ENCODE measurements around the gene THRA.

THRA gene

GRCh38 chr17:40084477-40084876, 21.7 kb downstream of the THRA start:
- DNase-seq (ENCODE audit: low read depth in 2 of 2): no peak

DNA sequence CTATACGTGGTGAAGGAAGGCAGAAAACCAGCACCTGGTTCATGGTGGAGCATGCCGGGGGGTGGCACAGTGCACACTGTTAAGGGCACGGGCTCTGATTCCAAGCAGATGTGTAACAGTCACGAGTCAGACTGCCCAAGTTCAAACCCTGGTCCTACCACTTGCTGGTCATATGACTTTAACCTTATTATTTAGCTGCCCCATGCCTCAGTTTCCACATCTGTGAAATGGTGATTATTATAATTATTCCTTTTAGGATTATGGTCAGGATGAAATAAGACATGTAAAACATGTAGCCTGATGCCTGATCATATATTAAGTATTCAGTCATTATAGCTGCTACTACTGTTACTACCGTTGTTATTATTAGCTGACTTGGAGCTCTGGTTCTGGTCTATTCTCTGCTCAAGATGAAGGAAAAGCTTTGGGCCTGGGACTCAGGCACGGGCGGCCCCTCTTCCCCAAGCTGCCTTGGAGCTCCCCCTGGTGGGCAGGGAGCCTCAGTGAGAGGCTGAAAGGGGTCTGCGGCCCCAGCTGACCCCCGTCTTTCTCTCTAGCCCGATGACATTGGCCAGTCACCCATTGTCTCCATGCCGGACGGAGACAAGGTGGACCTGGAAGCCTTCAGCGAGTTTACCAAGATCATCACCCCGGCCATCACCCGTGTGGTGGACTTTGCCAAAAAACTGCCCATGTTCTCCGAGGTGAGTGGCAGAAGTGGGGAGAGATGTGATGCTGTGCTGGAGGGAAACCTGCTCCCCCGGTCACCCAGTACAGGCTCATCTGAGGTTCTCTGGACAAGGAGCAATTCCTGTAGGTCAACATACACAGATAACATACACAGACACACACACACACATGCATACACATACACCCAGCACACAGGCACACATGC, 23.6 kb downstream of the THRA start:
- DNase-seq (ENCODE audit: low read depth in 2 of 2): no peak

DNA sequence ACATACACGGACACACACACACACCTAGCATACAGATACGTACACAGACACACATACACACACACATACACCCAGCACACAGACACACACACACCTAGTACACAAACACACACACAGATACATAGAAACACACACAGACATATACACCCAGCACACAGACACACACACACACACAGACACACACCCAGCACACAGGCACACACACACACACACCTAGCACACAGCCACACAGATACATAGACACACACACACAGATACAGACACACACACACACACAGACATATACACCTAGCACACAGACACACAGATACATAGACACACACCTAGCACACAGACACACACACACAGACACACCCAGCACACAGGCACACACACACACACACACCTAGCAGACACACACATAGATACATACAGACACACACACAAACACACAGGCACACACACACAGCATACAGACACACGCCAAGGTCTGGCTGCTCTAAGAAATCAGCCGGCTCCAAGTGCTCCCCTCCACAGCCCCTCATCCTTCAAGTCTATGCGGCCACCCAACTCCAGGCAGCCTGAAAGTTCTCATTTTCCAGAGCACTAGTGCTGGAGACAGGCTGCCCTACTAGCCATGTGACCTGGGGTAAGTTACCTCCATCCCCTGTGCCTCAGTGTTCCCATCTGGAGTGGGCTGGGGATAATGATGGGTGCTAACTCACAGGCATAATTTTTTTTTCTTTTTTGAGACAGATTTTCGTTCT, 24.5 kb downstream of the THRA start:
- no peak for DNase-seq (ENCODE audit: low read depth in 2 of 2)

DNA sequence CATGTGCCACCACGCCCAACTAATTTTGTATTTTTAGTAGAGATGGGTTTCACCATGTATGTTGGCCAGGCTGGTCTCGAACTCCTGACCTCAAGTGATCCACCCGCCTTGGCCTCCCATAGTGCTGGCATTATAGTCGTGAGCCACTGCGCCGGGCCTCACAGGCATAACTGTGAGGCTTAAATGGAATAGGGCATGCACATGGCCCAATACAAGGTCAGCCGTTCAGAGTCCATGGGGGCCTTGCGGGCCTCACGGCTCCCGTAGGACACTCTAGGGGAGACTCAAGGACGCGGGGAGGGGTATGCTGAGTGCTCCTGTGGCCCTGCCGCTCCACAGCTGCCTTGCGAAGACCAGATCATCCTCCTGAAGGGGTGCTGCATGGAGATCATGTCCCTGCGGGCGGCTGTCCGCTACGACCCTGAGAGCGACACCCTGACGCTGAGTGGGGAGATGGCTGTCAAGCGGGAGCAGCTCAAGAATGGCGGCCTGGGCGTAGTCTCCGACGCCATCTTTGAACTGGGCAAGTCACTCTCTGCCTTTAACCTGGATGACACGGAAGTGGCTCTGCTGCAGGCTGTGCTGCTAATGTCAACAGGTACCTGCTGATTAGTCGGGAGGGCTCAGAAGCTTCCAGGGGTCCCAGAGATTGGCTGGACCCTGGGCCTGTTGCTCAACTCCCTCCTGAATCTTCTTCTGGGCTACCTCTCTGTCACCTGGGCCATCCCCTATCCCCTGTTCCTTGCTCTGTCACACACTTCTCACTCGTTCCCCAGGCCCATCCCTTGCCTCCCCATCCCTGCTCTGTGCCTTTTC, 25.3 kb downstream of the THRA start:
- no peak for DNase-seq (ENCODE audit: low read depth in 2 of 2)

GRCh38 chr17:40089077-40089895, 26.5 kb downstream of the THRA start:
- no peak for DNase-seq (ENCODE audit: low read depth in 2 of 2)

GRCh38 chr17:40090237-40091119, 27.7 kb downstream of the THRA start:
- no peak for DNase-seq (ENCODE audit: low read depth in 2 of 2)

DNA sequence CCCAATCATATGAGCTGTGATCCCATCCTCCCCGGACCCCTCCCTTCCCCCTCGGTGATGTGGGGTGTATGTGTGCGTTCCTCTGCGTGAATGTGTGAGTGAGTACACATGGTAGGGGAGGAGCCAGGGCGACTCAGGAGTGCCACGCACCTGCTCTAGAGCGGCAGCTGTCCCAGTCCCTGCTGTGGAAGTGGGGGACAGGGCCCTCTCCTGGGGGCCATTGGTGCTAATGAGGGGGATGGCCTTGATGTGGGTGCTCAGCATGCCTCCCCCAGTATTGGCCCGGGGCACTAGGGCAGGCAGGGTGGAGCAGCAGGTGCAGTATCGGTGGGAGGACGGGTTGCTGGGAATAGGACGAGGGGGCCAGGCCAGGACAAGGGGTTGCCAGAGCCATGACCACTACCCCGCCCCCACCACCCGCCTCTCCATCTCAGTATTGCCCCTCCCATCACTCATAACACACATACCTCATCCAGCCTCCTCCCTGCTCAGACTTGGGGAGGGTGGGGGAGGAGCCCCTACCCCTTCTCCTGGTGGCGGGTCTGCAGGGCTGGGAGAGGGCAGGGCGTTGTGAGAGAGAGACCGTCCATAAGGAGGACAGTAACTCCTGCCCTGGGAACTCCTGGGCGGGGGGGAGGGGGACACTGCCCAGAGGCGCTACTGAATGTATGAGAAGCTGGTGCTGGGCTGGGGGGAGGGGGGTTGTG, 29.1 kb downstream of the THRA start:
- no peak for DNase-seq (ENCODE audit: low read depth in 2 of 2)

GRCh38 chr17:40092581-40092980, 29.8 kb downstream of the THRA start:
- DNase-seq (ENCODE audit: low read depth in 2 of 2): no peak

GRCh38 chr17:40093005-40093579, 30.3 kb downstream of the THRA start:
- no peak for DNase-seq (ENCODE audit: low read depth in 2 of 2)

DNA sequence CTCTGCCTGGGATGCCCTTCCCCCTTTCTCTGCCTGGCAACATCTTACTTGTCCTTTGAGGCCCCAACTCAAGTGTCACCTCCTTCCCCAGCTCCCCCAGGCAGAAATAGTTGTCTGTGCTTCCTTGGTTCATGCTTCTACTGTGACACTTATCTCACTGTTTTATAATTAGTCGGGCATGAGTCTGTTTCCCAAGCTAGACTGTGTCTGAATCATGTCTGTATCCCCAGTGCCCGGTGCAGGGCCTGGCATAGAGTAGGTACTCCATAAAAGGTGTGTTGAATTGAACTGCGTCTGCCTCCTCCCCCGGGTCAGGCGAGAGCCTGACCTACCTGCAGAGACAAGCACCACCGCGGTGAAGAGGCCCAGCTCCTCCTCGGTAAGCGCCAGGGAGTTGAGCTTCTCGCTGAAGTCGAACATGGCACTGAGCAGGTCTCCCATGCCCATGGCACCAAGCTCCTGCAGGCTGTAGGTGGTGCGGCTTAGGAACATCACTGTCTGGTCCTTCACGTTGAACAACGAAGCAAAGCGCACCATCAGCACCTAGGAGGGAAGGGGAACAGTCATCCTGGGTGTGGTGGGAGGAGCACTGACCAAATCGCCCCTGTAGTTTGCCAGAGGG, 30.9 kb downstream of the THRA start:
- DNase-seq (ENCODE audit: low read depth in 2 of 2): no peak

DNA sequence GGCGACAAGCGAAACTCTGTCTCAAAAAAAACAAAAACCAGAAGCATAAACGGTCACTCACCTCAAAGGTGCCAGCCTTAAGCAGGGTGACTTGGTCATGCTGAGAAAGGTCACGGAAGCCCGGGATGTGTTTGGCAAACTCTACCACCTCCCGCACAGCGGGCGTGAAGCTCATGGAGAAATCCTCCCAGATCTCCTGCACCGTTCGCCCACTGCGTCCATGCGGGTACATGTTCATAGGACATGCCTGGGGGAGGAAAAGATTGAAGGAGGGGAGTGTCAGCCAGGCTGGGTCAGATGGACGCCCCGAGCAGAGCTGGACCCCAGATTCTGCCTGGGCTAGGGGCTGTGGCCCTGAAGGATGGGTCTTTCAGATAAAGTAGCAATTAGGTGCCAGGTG, 32.1 kb downstream of the THRA start:
- DNase-seq (ENCODE audit: low read depth in 2 of 2): no peak

DNA sequence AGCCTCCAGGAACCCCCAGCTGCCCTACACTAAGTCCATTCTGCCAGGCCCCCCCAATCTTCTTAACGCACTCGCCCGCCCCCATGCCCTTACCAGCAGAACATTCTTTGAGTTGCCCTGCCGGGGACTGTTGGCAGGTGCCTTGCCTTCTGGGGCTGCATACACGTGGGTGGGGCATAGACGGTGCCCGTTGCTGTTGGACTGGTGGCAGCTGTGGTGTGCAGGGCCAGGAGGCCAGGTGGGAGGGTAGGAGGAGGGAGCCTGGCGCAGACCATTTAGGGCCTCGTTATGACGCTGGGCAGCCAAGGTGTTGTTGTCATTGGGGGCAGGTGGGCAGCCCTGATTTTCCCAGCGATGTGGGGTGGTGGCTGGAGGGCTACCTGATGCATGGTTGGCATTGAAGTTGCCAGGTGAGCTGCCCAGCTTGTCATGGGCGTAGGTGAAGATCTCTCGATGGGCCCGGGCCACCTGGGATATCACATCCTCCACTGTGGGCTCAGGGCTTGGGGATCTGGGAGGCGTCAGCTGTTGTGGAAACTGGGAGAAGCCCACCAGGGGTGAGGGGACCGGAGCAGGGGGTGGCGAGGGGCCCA, 32.7 kb downstream of the THRA start:
- DNase-seq (ENCODE audit: low read depth in 2 of 2): no peak

- DNase-seq (ENCODE audit: low read depth in 2 of 2): peak; percentile 56 to 78
These were observed 33.4 kb downstream of the THRA start for GRCh38 chr17:40095944-40096791.

DNA sequence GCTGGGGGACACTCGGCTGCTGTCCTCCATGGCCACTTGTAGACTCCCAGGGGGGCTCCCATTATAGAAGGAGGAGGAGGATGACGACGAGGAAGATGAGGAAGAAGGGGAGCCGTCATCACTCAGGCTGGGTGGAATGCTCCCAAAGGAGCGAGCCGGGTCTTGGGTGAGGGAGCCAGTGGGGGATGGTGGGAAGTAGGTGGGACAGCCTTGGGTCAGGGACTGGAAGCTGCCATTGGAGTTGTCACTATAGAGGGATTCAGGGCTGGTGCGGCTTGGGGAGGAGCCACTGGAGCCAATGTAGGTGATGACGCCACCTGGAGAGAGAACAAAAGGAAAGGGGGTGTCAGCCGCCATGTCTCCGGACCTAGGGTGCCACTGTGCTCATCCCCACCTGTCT, 34.3 kb downstream of the THRA start:
- no peak for DNase-seq (ENCODE audit: low read depth in 2 of 2)

DNA sequence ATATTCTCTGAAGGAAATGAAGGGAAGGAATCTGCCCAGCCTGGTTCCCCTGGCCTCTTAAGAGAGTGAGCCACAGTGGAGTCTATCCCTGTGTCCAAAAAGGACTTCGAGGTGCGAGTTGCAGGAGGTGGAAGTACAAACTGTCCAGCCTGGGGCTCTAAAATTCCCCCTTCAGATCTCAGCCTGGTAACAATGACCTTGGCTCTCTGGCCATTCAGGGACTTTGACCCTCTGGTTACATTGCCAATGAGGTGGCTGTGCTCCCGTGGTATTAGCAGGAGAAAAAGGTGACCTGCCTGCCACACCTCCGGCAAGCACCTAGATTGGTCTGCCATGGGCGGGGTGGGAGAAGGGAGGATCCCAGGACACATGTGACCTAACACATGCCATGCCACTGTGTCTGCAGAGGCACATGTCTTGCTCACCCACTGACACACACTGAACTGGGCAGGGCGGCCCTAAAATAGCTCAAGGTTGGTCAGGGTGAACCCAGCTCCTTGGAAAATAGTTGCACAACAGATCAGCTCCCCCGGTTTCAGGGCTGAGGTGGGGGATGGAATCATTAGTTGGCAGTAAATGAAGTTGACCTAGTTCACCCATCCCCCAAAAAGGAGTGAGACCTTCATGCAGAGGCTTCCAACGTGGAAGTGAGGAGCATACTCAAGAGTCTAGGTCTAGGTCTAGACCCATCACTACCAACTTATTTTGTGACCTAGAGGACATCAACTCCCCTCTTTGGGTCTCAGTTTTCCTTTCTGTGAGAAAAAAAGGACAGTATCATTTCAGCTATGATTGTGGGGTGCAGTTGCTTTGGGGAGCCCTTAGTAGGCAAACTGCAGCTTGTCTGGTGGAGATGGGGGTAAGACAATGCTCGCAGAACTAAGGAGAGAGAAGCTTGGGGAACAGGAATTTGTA, 35.4 kb downstream of the THRA start:
- DNase-seq (ENCODE audit: low read depth in 2 of 2): no peak

DNA sequence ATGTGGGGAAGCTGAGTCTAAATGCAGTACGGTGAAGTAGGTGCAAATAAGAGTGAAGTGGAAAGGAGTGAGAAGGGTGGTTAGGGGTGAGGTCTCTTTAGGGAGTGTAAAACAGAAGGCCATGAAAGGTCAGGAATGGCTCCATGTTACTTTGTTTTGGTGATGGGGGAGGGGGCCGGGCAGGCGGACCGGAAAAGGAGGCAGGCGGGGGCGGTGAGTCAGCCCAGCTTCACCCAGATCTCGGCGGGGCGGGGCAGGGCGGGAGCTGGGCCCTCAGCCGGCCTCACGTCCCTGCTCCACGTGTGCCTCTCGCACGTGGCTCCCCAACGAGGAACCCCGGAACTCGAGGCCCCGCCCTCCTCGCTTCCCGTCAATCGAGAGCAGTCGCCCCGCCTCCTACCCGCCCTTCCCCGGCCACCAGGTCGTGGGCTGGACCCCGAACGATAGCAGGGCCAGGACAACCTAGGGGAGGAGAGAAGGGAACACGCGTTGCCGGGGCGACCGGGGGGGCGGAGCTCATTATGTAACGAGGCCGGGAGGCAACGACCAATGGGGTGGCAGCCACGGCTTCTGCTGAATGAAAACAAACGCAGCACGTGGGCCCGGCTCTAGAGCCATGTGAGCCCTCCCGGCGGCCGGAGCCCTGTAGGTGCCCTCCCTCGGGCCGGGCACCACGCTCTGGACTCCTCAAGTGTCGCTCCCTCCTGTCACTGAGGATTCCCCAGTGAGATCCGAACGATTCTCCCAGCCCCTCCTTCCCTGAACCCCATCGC, 36.3 kb downstream of the THRA start:
- peak; percentile 98 to 100 for DNase-seq (ENCODE audit: low read depth in 2 of 2)
